ENCODE data around the gene PYM1. TPM values are rescaled to one million over a fixed set of nuclear protein-coding genes. Genes with fewer than 3 reads are reported as not detected.

The PYM1 gene
- total RNA-seq, 1 experiment from 2014 or later = 24.8 TPM

- TF ChIP-seq, protein P1, sequence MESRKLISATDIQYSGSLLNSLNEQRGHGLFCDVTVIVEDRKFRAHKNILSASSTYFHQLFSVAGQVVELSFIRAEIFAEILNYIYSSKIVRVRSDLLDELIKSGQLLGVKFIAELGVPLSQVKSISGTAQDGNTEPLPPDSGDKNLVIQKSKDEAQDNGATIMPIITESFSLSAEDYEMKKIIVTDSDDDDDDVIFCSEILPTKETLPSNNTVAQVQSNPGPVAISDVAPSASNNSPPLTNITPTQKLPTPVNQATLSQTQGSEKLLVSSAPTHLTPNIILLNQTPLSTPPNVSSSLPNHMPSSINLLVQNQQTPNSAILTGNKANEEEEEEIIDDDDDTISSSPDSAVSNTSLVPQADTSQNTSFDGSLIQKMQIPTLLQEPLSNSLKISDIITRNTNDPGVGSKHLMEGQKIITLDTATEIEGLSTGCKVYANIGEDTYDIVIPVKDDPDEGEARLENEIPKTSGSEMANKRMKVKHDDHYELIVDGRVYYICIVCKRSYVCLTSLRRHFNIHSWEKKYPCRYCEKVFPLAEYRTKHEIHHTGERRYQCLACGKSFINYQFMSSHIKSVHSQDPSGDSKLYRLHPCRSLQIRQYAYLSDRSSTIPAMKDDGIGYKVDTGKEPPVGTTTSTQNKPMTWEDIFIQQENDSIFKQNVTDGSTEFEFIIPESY (IDR thresholded peaks at IDR 0.05; ENCODE audit: extremely low read depth, insufficient replicate concordance, low read length) = no peak
- TF ChIP-seq POLR2AphosphoS5 (IDR thresholded peaks at IDR 0.05; ENCODE audit: low read depth, low read length) = no peak
- no peak for TF ChIP-seq ZFX (IDR thresholded peaks at IDR 0.05)
- no peak for TF ChIP-seq EGR1 (IDR thresholded peaks at IDR 0.05; ENCODE audit: low read depth)
- no peak for TF ChIP-seq TCF7L2 (IDR thresholded peaks at IDR 0.05; ENCODE audit: borderline replicate concordance, extremely low read depth, insufficient read depth, insufficient read length)
- TF ChIP-seq CBX3 (IDR thresholded peaks at IDR 0.05; ENCODE audit: low read depth) = no peak
- TF ChIP-seq, protein P2, sequence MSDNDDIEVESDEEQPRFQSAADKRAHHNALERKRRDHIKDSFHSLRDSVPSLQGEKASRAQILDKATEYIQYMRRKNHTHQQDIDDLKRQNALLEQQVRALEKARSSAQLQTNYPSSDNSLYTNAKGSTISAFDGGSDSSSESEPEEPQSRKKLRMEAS (IDR thresholded peaks at IDR 0.05) = no peak
- TF ChIP-seq FOSL1 (IDR thresholded peaks at IDR 0.05; ENCODE audit: low read depth) = no peak
- TF ChIP-seq ATF3 (IDR thresholded peaks at IDR 0.05) = no peak
- TF ChIP-seq, protein P3, sequence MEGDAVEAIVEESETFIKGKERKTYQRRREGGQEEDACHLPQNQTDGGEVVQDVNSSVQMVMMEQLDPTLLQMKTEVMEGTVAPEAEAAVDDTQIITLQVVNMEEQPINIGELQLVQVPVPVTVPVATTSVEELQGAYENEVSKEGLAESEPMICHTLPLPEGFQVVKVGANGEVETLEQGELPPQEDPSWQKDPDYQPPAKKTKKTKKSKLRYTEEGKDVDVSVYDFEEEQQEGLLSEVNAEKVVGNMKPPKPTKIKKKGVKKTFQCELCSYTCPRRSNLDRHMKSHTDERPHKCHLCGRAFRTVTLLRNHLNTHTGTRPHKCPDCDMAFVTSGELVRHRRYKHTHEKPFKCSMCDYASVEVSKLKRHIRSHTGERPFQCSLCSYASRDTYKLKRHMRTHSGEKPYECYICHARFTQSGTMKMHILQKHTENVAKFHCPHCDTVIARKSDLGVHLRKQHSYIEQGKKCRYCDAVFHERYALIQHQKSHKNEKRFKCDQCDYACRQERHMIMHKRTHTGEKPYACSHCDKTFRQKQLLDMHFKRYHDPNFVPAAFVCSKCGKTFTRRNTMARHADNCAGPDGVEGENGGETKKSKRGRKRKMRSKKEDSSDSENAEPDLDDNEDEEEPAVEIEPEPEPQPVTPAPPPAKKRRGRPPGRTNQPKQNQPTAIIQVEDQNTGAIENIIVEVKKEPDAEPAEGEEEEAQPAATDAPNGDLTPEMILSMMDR (IDR thresholded peaks at IDR 0.05 in 2 of 3, conservative IDR thresholded peaks at IDR 0.05 in 1 of 3; ENCODE audit: borderline replicate concordance in 1 of 3, insufficient read depth in 1 of 3, low read depth in 2 of 3, low read length in 2 of 3) = no peak
Observed at GRCh38 chr12:55972456-55972855, 44.8 kb upstream of the PYM1 start (continued).

Data from HCT116 (cell line).